GM20000 (cell line): ENCODE data around the gene GTPBP6.
"Not testable (repeated sequence)": the region's sequence is repeated elsewhere in the genome, so short reads cannot be mapped to it uniquely, and the experiment has no call there.

Source experiments
- DNase-seq: peaks from one replicate; pipeline ENCODE4 v3.0.0; 2012; ENCODE audit warnings: low spot score
- CTCF ChIP-seq: IDR thresholded peaks from 2 replicates; pipeline ENCODE4 v1.5.1; 2012; ENCODE audit warnings: mild to moderate bottlenecking, control low read depth; ENCODE audit errors: extremely low read depth, missing control alignments

The GTPBP6 gene

GRCh38 chrX:311156-312129, 7.2 kb downstream of the GTPBP6 start:
- no peak for DNase-seq
- TF ChIP-seq CTCF, result no peak

DNA sequence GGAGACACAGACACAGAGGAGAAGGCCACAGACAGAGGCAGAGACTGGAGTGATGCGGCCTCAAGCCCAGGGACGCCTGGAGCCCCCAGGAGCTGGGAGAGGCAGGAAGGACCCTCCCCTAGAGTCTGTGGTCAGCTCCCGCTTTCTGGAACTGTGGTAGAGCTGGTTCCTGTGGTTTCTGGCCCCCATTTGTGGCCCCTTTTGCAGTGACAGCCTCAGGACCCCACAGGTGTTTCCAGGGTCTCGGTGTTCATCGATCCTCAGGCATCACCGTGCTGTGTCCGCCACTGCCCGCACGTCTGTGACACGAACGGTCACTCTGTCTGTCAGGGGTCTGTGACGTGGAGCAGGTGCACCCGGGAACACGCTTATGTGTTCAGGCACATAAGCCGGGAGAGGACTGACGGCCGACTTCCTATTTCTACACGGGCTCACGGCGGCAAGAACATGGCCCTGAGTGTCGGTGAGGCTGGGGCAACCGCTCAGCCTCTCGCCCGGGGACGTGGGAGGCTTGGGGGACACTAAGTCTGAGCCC, 7.9 kb downstream of the GTPBP6 start:
- no peak for DNase-seq
- no peak for TF ChIP-seq CTCF

DNA sequence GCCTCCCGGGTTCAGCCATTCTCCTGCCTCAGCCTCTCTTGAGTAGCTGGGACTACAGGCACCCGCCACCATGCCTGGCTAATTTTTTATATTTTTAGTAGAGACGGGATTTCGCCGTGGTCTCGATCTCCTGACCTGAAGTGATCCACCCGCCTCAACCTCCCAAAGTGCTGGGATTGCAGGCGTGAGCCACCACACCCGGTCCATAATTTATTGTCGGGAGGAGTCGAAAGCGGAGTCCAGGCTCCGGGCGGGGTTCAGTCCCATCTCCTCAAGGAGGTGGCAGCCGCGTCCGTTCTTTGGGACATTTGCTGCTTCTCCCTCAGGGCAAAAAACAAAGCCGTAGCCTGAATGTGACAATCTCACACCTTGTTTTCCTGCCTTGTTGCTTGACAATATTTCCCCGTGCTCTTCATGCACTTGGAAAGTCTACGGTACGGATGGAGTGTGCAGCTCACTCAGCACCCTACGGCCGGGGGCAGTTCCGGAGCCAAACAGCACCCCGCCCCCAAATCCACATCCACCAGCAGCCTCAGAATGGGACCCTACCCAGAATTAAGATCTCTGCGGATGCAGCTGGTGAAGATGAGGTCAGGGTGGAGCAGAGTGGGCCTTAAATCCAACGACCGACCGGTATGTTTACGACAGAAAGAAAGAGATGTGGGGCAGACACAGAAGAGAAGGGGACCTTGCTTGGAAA, 9.6 kb downstream of the GTPBP6 start:
- no peak for TF ChIP-seq CTCF
- no peak for DNase-seq

DNA sequence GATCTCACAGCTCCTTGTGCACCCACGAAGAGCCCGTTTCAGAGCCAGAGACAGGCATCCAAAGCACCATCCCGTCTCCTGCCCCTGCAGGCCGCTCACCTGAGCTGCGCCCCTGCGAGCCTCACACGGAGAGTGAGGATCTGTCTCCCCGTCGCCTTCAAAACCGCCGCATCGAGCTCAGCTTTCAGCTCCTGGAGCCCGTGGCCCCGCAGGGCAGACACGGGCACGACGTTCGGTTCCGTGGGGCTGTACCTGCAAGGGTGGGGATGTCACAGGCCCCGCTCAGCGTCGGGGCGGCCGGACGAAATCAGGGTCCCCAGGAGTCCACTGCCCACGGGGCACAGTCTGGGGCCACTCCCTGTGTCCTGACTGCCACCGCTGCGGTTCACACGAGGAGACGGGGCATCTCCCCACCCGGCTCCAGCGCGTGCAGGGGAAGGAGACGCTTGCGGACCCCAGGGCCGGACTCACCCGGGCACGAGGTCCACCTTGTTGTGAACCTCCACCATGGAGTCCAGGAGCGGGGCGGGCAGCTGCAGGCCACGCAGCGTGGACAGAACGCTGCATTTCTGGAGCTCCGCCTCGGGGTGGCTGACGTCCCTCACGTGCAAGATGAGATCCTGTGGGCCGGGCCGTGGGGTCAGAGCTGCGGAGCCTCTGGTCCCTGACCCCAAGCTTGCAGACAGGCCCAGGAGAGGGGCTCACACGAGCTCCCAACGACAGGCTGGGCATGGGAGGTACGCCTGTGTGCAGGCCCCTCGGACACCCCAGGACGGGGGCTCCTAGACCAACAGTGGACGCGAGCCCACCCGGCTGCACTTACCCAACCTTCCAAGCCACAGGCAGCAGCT, 11.1 kb downstream of the GTPBP6 start:
- DNase-seq, result no peak
- TF ChIP-seq CTCF, result no peak

GRCh38 chrX:306614-307251, 11.9 kb downstream of the GTPBP6 start:
- DNase-seq, result not testable (repeated sequence)

GRCh38 chrX:305781-306613, 12.6 kb downstream of the GTPBP6 start:
- not testable (repeated sequence) for DNase-seq

DNA sequence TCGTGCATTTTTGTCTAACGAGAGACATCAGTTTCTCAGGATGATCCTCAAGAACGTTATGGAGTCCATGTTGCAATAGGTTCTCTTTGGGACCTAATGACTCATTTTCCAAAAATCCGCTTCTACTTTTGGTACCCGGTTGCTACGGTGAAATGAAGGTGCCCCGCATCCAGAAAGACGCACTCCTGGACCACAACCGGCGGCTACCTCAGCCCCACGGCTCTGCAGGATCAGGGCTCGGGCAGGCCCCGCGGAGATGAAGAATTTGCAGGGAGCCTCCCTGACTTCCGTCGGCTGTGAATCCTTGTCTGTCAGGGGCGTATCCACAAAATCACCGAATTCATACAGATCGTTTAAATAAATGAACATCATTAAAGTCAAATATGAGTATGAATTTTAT, 15.6 kb downstream of the GTPBP6 start:
- DNase-seq, result no peak
- no peak for TF ChIP-seq CTCF
